ENCODE results near the gene THUMPD1. TPM values are rescaled to one million over a fixed set of nuclear protein-coding genes. Genes with fewer than 3 reads are reported as not detected.

The THUMPD1 gene
- total RNA-seq, 6 experiments from 2014 or later = 13.5 to 26.4 (median 16.5) TPM

- TF ChIP-seq CTCF (IDR thresholded peaks at IDR 0.05) (no peak), POLR2A (IDR thresholded peaks at IDR 0.05) (no peak)
- Histone ChIP-seq H3K27me3 (no peaks in the 10 kb centered on the region), H3K36me3 (no peaks in the 10 kb centered on the region), H3K9me3 (no peaks in the 10 kb centered on the region), H3K4me1 (peaks cover 0 to 14% (median 4%) of the 10 kb centered on the region in 4 donors), H3K4me3 (no peak overlapping the region), H3K27ac (no peak overlapping the region)
- 96% methylated on average over 3 of the region's 3 CpGs for WGBS (ENCODE audit: insufficient coverage, low coverage, low lambda C conversion rate, missing lambda C conversion rate)
- no peak for ATAC-seq
- no peak for DNase-seq
- intact Hi-C loops (cut with DNase I) = no loop called here
These were observed 4.8 kb upstream of the THUMPD1 start for GRCh38 chr16:20746461-20746860.

DNA sequence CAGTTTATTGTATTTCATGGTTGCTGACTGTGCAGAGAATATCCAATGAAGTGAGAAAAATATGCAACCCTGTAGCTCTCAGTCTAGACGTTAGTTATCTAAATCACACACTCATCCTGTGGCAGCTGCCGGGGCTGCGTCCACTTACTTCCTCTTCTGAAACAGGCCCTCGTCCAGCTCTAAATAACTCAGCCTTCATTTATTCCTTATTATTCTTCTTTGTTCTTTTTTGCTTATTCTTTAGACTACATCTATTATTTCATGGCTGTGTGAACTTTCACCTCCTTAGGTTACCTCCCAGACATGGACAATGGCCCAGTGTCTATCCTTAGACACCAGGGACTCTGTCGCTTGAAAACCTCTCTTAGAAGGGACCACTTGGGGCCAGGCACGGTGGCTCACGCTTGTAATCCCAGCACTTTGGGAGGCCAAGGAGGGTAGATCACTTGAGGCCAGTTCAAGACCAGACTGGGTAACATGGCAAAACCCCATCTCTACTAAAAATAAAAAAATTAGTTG, 3.4 kb upstream of the THUMPD1 start:
- DNase-seq (no peak), ATAC-seq (no peak)
- H3K36me3 ChIP-seq = no peaks in the 10 kb centered on the region
- TF ChIP-seq CTCF (IDR thresholded peaks at IDR 0.05) (no peak), POLR2A (IDR thresholded peaks at IDR 0.05) (no peak)
- H3K27ac ChIP-seq = no peak overlapping the region
- intact Hi-C loops (cut with DNase I) = no loop called here
- 46% methylated on average over 7 of the region's 7 CpGs for WGBS (ENCODE audit: insufficient coverage, low coverage, low lambda C conversion rate, missing lambda C conversion rate)
- H3K9me3 ChIP-seq = no peaks in the 10 kb centered on the region
- no peak overlapping the region for H3K4me3 ChIP-seq
- H3K27me3 ChIP-seq = no peaks in the 10 kb centered on the region
- H3K4me1 ChIP-seq = peaks cover 0 to 22% (median 4%) of the 10 kb centered on the region in 4 donors

DNA sequence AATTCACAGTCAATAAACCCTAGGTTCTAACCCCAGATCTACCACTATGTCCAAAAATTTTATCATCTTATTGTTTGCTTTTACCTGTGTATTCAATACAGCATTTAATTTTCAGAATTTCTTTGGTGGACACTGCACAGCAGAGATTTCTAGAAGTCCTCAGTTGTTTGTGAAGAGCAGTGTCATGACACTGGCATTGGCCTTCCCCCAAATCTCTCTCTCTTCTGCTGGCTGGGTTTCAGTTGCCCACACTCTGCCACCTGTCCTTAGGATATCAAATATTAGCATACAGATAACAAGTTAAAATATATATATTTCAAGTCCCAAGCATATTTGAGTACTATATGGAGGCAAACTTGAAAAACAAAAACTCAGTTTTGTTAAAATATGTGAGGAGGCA, 2.0 kb upstream of the THUMPD1 start:
- peak in 1 of 3 donors; percentile 61 for DNase-seq
- ATAC-seq = peak; percentile 10 to 27 (median 14)

DNA sequence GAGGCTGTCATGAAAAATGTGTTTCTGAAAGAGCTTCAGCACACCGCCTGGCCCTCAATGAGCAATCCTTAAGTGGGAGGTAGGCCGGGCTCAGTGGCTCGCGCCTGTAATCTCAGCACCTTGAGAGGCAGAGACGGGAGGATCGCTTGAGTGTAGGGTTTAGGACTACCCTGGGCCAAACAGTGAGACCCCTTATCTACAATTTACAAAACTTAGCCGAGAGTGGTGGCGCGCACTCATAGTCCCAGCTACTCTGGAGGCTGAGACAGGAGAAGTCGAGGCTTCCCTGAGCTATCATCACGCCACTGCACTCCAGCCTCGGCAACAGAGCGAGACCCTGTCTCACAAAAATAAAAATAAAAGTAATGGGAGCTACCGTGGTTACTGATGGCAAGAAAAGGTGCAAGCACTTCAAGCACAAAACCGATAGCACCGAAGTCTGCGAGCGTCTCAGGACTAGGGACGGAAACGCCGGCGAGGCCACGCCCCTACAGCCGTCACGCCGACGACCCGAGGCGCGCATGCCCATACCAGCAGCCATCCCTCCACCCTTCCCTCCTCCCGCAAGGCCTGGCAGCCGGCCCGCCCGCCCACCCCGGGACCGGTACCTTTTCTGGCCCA, 607 bp downstream of the THUMPD1 start:
- Histone ChIP-seq H3K27ac (peak overlapping the region; percentile 87 to 95 (median 92)), H3K36me3 (peaks cover 0 to 29% (median 10%) of the 10 kb centered on the region in 4 donors), H3K4me1 (peaks cover 0 to 30% (median 4%) of the 10 kb centered on the region in 4 donors), H3K4me3 (peak overlapping the region; percentile 79 to 95 (median 91)), H3K27me3 (no peaks in the 10 kb centered on the region), H3K9me3 (no peaks in the 10 kb centered on the region)
- TF ChIP-seq POLR2A (IDR thresholded peaks at IDR 0.05) (no peak), CTCF (IDR thresholded peaks at IDR 0.05) (no peak)
- ATAC-seq = peak; percentile 86 to 90 (median 87)
- peak; percentile 92 to 94 (median 92) for DNase-seq
- intact Hi-C loops (cut with DNase I) = no loop called here
- WGBS (ENCODE audit: insufficient coverage, low coverage, low lambda C conversion rate, missing lambda C conversion rate) = under 1% methylated on average over 20 of the region's 36 CpGs

More for the DNA sequence above, 2.0 kb upstream of the THUMPD1 start:
- Histone ChIP-seq H3K36me3 (peaks cover 0 to 4% (median 0%) of the 10 kb centered on the region in 4 donors), H3K4me1 (peaks cover 0 to 30% (median 4%) of the 10 kb centered on the region in 4 donors), H3K27ac (peak overlapping the region in 2 of 3 donors; percentile 37 to 78), H3K4me3 (no peak overlapping the region), H3K9me3 (no peaks in the 10 kb centered on the region), H3K27me3 (no peaks in the 10 kb centered on the region)
- TF ChIP-seq POLR2A (IDR thresholded peaks at IDR 0.05) = no peak
- no peak for TF ChIP-seq CTCF (IDR thresholded peaks at IDR 0.05)
- intact Hi-C loops (cut with DNase I) = no loop called here
